GM18867 (cell line): ENCODE data around the gene UNC5B.

Source experiments
- ATAC-seq: cut with Tn5 transposase; IDR thresholded peaks from one replicate; pipeline ENCODE4 v1.9.1; 2021; ENCODE audit warnings: mild to moderate bottlenecking, moderate library complexity; ENCODE audit not compliant: unreplicated experiment

UNC5B gene

DNA sequence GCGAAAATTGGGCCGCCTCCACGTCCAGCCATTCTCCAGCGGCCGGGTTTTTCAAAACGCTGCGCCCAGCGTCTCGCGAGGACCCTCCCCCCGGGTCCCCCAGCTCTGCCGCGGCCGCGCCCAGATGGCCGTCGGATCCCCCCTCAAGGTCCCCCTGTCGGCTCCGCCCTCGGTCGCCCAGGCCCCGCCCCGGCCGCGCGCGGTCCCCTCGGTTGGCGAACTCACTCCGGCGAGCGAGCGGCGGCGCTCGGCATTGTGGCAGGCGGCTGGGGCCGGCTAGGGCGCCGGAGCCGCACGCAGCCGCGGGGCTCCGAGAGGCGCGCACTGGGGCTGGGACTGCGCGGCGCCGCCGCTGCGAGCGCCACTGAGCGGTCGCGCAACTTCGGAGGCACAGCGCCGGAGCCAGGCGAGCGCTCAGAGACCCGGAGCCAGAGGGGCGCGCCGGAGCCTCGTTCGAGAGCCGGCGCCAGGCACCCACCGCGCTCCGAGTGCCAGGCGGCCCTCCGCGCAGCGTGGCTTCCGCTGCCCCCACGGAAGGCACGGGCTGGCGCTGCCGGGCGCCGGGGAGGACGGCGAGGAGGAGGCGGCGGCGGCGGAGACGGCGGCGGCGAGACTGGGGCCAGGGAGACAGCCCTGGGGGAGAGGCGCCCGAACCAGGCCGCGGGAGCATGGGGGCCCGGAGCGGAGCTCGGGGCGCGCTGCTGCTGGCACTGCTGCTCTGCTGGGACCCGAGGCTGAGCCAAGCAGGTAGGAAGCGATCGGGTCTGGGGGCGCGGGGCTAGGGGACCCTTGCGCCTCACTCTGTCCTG lies at the start of gene UNC5B:
TSS of gene UNC5B (plus strand) at position 253 of the 809 bp plus-strand sequence. CDS start at position 669, 416 bp downstream.
- peak; percentile 59 for ATAC-seq

DNA sequence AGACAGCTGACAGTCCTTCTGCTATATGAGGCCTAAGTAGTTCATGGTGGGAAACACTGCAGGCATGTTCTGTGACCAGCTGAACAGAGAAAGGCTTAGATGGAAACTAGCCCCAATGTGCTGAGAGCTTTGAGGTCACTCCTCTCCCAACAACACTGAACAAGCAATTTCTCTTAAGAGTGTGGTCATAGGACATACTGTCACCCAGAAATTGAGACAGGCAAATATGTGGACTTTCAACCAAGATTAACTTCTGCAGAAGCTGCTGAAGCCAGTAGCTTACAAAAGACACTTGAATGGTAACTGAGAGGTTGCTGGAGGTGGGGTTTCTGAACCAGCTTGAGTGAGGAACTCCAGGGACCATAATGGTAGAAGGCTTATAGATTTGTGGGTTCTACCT lies 38.9 kb upstream of the UNC5B start:
- ATAC-seq, result no peak

DNA sequence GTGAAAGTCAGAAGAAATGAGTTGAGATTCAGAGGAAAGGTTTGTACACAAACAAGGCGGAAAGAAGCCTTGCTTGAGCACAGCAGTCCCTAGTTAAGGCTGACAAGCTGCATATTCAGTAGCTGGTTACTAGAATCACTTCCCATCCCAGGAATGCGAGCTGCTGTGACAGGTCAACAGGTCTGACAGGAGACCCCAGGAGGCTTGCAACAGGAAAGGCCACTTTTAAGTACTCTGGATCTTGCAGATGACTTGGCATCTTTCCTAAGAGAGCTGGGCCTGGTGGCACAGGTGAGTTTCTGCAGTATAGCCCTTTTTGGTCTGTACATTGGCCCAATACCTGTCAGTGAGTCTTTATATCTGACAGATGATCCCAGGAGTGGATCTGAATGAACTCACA lies 35.7 kb upstream of the UNC5B start:
- ATAC-seq, result no peak

DNA sequence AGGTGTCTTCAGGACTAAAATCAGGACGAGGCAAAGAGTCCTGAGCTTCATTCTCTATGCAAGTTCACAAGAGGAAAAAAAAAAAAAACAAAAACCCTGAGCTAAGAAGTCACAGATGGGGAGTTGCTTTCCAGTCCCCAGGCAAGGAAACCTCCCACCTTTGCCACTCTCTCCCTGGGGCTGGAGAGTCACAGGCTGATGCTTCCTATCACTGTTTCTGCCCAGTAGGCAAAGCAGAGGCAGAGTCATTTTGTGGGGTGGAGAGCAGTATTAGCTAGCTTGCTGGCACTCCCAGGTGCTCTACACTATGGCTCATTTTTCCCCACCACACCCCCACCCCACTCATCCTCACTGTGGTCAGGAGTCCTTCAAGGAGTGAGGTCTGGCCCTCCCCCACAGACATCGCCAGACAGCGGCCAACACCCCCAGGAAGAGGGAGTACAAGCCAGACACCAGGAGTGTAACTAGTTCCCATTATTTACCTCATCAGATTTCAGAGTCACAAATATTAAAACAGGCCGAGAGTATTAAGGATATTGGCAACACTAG lies 34.6 kb upstream of the UNC5B start:
- no peak for ATAC-seq

DNA sequence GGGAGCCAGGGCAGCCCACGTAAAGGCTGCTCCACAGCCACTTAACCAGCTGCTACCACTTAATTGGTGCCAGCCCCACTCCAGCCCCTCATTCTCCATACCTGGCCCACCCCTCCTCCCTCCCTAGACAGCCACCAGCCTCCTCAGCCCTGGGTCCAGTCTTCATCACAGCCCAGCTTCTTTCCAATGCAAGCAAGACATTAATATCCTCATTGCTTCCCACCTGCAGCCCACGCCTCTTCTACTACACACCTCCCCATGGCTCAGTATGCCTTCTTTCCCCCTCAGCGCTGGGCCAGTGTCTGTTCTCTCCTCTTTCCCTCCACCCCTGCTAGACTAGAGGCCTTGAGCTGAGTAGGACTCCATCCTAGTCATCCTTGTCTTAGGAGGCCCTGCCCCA lies 33.5 kb upstream of the UNC5B start:
- no peak for ATAC-seq

DNA sequence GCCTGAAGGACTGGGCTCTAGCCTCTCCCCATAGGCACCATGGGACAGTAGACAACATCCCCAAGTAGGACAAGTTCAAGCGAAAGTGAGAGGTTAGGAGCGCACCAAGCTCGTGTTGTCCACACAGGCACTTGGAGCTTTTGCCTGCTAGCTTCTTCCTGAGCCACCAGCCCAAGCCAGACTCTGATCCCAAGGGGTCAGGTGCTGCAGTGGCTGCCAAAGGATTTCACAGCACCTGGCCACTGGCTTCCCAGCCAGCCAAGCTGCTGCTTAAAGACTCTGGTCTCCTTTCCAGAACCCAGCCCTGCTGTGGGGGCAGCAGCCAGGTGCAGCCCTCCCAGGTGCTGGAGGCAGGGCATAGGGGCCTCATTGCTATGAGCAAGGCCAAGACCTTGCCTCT lies 33.0 kb upstream of the UNC5B start:
- no peak for ATAC-seq

DNA sequence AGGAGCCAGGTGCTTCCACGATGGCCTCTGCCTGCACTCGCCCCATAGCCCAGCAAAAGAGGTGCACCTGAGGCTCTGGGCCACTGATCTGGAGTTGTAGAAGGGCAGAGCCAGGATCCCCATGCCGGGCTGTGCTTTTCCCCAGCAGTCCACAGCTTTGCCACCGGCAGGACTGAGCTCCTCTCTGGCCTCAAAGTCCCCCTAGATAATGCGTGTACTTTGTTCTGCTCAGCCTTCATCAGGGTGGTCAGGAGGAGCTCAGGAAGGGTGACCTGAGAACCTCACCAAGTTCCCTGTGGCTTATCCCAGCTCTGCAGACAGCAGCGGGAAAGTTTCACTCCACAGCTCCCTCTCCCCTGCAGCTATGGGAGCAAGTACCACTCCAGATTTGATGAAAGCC lies 27.9 kb upstream of the UNC5B start:
- no peak for ATAC-seq

DNA sequence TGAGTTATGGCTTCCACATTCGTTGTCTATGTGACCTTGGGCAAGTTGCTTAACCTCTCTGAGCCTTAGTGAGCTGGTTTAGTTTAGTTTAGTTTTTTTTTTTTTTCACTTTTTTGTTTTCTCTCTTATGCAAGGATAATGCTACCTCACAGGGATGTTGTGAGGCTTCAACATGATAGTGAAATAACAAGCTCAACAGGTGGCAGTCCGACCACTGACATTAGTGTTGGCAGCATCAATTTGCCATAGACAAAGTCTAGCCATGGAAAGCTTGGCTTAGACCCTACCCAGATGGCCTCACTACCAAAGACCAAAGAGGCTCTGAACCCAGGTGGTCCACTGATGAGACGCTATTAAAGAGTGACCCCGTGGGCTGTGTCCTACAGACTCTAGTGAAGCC lies 27.2 kb upstream of the UNC5B start:
- no peak for ATAC-seq

DNA sequence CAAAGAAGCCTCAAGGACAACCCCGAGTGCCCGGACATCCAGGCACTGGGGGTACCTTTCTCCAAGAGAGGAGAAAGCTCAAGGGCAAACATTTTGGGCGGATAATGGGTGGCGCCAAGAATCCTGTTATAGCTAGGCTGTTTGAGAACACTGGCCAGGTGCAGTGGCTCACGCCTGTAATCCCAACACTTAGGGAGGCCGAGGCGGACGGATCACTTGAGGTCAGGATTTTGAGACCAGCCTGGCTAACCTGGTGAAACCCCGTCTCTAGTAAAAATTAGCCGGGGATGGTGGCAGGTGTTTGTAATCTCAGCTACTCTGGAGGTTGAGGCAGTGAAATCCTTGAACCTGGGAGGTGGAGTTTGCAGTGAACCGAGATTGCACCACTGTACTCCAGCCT lies 25.2 kb upstream of the UNC5B start:
- ATAC-seq, result no peak

DNA sequence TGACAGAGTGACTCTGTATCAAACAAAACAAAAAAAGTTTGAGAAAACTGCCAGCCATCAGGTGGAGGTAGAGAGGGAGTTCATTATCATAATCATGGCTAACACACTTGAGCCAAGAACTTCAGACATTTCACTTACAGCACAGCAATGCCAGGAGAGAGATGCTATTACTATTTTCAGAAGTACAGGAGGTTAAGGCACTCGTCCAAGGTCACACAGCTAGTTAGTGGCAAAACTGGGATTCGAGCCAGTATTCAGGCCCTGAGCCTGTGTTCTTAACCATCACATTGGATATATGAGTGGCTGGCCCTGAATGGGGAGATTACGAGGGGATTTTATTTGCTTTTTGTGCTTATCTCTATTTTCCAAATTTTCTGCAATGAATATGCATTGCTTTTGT lies 24.8 kb upstream of the UNC5B start:
- ATAC-seq, result no peak

DNA sequence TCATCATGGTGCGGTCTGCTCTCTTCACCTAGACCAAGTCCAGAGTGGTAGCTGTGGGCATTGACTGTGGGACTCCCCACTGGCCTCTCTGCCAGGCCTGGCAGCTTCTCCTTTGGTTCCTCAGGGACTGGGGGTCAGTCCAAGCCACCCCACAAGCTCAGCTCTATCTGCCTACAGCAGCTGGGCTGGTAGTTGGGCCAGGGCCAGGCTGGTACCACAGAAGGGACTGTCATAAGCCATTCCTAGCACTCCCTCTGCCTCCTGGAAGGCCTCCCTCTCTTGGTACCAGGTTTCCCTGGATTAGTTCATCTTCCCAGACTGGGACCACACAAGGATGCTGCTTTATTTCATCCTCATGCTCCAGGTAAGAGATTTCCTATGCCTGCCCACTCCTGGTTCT lies 24.2 kb upstream of the UNC5B start:
- no peak for ATAC-seq

DNA sequence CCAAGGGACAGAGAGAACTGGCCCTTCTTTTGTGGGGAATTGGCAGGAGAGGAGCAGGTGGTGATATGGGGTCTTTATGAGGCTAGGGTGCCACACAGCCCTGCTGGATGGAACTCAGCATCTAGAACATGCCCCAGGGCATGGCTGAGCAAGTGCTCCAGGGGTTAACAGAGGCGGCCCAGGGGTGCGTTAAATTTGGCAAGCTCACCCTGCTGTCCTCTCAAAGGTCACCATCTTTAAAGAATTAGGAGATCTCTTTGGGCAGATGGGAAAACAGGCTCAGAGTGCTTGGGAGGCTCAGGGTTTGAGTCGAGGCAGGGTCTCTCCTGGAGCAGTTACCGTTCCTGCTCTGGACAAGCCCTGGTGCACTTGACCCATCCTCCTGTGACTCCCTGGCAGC lies 21.4 kb upstream of the UNC5B start:
- no peak for ATAC-seq

DNA sequence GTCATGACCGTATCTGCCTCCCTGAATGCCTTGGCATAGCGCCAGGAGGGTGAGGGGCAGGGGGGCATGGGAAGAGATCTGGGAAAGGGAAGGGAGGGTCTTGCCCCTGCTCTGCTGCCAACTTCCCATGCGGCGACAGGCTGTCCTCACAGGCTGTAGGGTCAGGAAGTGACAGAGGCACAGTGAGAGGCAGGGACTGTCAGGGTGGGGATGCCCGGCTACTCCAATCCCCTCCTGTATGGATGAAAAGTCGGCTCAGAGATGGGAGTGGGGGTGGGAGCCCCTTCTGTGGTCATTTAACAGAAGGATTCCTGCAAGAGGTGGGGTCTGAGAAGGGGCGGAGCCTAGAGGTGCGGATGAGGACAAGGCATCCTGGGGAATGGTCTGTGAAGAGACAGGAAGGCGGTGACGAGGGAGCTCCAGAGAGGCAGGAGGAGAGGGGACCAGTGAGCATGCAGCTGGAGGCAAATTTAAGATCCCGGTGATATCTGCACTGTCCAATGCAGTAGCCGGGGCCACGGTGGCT lies 20.8 kb upstream of the UNC5B start:
- no peak for ATAC-seq

DNA sequence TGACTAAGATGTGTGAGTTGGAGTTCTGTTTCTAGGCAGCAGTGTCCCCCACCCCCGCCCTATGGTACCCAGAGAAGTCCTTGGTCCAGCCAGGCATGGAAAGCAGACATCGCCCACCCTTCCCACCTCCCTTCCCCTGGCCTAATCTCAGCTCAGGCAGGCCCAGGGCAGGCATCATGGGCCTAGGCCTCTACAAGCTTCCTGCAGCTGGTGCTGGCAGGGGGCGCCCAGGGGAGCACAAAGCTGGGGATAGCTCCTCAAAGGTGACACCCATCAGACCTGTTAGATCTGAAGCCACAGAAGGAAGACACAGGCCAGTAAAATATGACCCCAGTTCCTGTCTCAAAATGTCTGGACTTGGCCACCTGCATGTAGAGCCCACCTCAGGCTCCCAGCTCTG lies 18.9 kb upstream of the UNC5B start:
- ATAC-seq, result no peak

DNA sequence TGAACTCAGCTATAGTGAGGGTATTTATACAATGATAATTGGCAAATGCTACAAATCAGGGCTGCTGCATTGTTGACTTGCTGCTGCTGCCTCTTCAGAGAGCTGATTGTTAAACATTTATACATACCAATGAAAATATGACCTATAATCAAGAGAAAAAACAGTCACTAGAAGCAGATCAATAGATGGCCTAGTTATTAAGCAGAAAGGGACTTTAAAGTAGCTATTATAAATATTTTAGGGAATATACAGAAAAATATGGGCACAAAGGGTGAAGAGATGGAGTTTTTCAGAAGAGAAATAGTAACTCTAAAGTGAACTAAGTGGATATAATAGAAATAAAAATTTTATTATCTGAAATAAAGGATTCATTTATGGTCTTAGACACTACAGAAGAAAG lies 14.4 kb upstream of the UNC5B start:
- no peak for ATAC-seq

DNA sequence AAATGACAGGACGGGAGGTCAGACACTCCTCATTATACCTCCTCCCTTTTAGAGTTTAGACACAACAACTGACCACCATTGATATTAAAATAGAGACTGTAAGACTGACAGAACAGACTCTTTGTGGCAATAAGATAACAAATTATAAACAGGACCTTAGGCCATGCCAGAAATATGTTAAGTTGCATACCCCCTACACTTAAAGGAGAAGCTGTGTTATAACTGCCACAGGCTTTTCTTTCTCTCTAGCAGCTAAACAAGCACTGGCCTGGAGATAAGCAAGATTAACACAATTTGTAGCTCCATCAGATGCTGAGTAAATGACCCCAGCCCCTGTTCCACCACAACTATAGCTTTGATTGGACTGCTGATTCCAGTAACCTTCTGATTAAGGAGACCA lies 10.5 kb upstream of the UNC5B start:
- no peak for ATAC-seq

DNA sequence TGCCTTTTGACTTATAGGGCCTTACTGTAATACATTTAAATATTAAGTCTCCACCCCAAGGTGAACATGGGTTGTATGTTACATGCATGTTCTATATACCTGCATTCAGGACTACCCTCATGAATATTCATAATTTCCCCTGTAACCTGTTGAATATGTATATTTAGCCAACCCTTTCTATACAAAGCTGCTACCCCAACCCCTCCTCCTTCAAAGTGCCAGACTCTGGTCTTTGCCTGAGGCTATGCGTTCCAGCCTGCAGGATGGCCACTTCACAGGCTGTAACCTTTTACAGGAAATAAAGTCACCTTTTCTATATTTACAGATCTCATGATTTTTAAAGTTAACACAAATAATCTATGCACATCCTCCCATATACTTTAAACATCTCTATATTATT lies 10.1 kb upstream of the UNC5B start:
- ATAC-seq, result no peak

DNA sequence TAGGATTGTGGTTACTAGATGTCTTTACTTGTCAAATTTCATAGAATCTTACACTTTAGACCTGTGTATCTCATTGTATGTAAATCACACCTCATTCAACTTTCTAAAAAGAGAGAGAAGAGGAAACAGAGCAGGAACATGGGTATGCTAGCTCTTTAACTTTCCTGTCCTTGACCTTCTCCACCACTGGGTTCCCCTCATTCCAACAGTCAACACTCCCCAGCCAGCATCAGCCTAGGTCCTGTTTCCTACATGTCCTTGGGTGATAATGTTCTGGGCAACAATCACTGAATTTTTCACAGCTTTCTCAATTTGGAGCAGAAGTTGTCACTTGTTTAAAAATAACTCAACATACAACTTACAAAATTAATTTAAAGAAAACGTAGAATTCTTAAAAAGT lies 9.2 kb upstream of the UNC5B start:
- no peak for ATAC-seq

DNA sequence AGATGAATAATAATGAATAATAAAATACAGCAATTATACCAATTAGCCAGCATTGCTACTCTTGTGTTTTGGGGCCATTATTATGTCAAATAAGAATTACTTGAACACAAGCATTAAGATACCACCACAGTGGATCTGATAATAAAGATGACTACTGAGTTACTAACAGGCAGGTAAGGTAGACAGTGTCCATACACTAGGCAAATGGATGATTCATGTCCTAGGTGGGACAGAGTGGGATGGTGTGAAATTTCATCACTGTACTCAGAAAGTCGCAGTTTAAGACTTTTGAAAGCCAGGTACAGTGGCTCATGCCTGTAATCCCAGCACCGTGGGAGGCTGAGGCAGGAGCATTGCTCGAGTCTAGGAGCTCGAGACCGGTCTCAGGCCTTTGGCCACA lies 8.7 kb upstream of the UNC5B start:
- ATAC-seq, result no peak

DNA sequence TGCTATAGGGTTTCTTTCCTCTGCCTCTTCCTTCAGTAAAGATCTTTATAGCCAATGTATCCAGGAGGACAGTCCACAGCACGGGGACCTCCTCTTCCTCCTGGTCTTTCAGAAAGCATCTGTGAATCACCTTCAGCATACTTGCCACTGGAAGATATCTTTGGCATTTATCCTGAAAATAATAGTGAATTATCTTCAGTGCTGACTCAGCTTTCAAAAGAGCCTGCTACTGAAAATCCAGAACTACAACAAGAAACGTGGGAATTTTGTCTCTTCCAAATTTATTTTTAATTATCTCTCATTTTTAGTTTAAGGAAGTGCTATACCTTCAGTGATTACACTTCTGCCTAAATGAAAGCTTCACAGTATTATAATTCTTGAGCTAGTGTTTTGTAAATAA lies 7.6 kb upstream of the UNC5B start:
- ATAC-seq, result no peak

DNA sequence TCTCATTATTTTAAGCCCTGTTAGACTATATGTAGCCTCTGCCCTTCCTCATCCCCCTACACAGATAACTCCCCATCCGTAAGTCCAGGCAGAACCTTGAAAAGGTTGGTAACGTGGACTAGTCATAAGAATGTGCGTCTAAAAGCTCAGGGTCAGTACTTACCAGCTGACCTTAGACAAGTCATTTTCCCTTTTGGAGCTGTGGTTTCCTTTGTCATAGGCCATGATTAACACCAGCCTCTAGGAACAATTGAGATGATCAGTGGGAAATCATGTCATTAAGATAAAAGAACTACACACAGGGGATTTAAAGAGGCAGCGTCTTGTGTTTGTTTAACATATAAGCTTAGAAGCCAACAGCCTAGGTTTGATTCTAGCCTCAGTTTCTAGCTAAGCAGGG lies 6.9 kb upstream of the UNC5B start:
- no peak for ATAC-seq

DNA sequence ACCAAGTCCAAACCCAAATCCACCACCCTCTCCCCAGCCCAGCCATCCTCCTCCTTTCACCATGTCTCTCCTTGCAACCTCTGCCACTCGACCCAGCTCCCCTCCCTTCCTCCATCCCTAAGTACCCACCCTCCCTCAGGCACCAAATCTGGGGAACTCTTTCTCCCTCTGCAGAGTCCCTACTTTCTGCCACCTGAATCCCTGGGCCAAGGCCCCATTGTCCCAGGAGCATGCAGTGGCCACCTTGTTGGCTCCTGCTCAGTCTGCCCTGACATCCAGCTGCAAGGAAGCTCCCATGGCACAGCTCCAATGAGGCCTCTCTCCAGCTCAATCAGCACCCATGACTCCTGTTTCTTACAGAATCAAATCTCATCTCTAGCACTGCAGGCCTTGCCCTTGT lies 5.5 kb upstream of the UNC5B start:
- ATAC-seq, result no peak

DNA sequence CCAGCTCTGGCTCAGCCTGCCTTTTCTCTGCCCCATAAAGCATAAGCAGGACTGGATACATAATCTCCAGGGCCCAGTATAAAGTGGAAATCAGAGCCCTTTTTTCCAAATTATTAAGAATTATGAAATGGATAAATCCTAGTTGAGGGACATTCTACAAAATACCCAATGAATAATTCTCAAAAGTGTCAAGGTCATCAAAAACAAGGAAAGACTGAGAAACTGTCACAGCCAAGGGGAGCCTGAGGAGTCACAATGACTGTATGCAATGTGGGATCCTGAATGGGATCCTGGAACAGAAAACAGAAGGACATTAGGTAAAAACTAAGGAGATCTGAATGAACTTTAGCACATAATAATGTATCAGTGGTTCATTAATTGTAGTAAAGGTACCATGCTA lies 4.8 kb upstream of the UNC5B start:
- no peak for ATAC-seq
